NCI-H1092 treated with DMSO at 0.1 percent for 48 hours (cell line): ENCODE data around the gene ZBTB32.
"Not testable (repeated sequence)": the region's sequence is repeated elsewhere in the genome, so short reads cannot be mapped to it uniquely, and the experiment has no call there.

Source experiments
- DNase-seq: peaks from one replicate; lab custom pipeline; 2025; lab: John Stamatoyannopoulos, UW

Gene ZBTB32

GRCh38 chr19:35721374-35721773 lies 17.0 kb downstream of the ZBTB32 start:
- no peak for DNase-seq

- no peak for DNase-seq
Measured at GRCh38 chr19:35722461-35722860, 18.1 kb downstream of the ZBTB32 start.

GRCh38 chr19:35722897-35723296 lies 18.5 kb downstream of the ZBTB32 start:
- no peak for DNase-seq

- DNase-seq: no peak
Measured at GRCh38 chr19:35723671-35724070, 19.3 kb downstream of the ZBTB32 start.

GRCh38 chr19:35724132-35724531 lies 19.8 kb downstream of the ZBTB32 start:
- DNase-seq: not testable (repeated sequence)

- no peak for DNase-seq
Measured at GRCh38 chr19:35724560-35724959, 20.2 kb downstream of the ZBTB32 start.

- DNase-seq: no peak
Measured at GRCh38 chr19:35725216-35725861, 21.0 kb downstream of the ZBTB32 start.

GRCh38 chr19:35727053-35727955 lies 22.9 kb downstream of the ZBTB32 start:
- DNase-seq: no peak

- no peak for DNase-seq
Measured at GRCh38 chr19:35727956-35728706, 23.8 kb downstream of the ZBTB32 start.

GRCh38 chr19:35729021-35729420 lies 24.7 kb downstream of the ZBTB32 start:
- DNase-seq: no peak

GRCh38 chr19:35729763-35730162 lies 25.4 kb downstream of the ZBTB32 start:
- no peak for DNase-seq

- DNase-seq: no peak
Measured at GRCh38 chr19:35730326-35730725, 26.0 kb downstream of the ZBTB32 start.

GRCh38 chr19:35731353-35731752 lies 27.0 kb downstream of the ZBTB32 start:
- no peak for DNase-seq

- DNase-seq: no peak
Measured at GRCh38 chr19:35731779-35732405, 27.5 kb downstream of the ZBTB32 start.

- no peak for DNase-seq
Measured at GRCh38 chr19:35732540-35733179, 28.3 kb downstream of the ZBTB32 start.

- no peak for DNase-seq
Measured at GRCh38 chr19:35733180-35734125, 29.1 kb downstream of the ZBTB32 start.

- DNase-seq: no peak
Measured at GRCh38 chr19:35734273-35734672, 29.9 kb downstream of the ZBTB32 start.

- no peak for DNase-seq
Measured at GRCh38 chr19:35734889-35735288, 30.5 kb downstream of the ZBTB32 start.

GRCh38 chr19:35736913-35737886 lies 32.8 kb downstream of the ZBTB32 start:
- no peak for DNase-seq
